Activated T-helper 17 cell treated with anti-CD3 and anti-CD28 coated beads, Interleukin-2, amount 50 U/mL, for 72 hours (primary cell): ENCODE data around the gene PNPLA7. TPM values are rescaled to one million over a fixed set of nuclear protein-coding genes. Genes with fewer than 3 reads are reported as not detected.
"Not testable (repeated sequence)": the region's sequence is repeated elsewhere in the genome, so short reads cannot be mapped to it uniquely, and the experiment has no call there.

ENCODE experiments used
- ATAC-seq: fragments of 150-1000 bp; cut with Tn5 transposase; replicated peaks from 2 replicates; pipeline ENCODE4 v1.10.0; 2021; ENCODE audit warnings: mild to moderate bottlenecking, moderate library complexity
- H3K27ac Mint-ChIP-seq: one replicate; pipeline ENCODE4 v1.8.0; 2022; ENCODE audit warnings: mixed read lengths
- H3K27me3 Mint-ChIP-seq: one replicate; pipeline ENCODE4 v1.8.0; 2022; ENCODE audit warnings: mixed read lengths
- H3K36me3 Mint-ChIP-seq: one replicate; pipeline ENCODE4 v1.8.0; 2022; ENCODE audit warnings: low read depth, mild to moderate bottlenecking, mixed read lengths
- H3K4me1 Mint-ChIP-seq: one replicate; pipeline ENCODE4 v1.8.0; 2022; ENCODE audit warnings: mixed read lengths
- H3K4me3 Mint-ChIP-seq: one replicate; pipeline ENCODE4 v1.8.0; 2022; ENCODE audit warnings: mild to moderate bottlenecking, mixed read lengths
- H3K9me3 Mint-ChIP-seq: one replicate; pipeline ENCODE4 v1.8.0; 2022; ENCODE audit warnings: mixed read lengths
- total RNA-seq, 2 donors: library from RNA; stranded (reverse); gene quantifications; one replicate each; pipeline ENCODE4 v1.2.3, GENCODE V29; 2022

The PNPLA7 gene
- total RNA-seq, 2 donors from 2014 or later = 2.9 to 5.1 TPM

DNA sequence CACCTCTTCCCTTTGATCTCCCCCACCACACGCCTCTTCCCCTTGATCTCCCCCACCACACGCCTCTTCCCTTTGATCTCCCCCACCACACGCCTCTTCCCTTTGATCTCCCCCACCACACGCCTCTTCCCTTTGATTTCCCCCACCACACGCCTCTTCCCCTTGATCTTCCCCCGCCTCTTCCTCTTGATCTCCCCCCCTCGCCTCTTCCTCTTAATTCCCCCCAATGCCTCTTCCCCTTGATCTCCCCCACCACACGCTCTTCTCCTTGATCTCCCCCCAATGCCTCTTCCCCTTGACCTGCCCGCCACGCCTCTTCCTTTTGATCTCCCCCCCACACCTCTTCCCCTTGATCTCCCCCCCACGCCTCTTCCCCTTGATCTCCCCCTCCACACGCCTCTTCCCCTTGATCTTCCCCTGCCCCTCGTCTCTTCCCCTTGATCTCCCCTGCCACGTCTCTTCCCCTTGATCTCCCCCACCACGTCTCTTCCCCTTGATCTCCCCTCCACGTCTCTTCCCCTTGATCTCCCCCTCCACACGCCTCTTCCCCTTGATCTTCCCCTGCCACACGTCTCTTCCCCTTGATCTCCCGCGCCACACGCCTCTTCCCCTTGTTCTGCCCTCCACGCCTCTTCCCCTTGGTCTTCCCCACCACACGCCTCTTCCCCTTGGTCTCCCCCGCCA lies 99.5 kb downstream of the PNPLA7 start:
- peak overlapping the region; percentile 43 for H3K27ac Mint-ChIP-seq
- ATAC-seq, H3K4me1 Mint-ChIP-seq, H3K9me3 Mint-ChIP-seq, H3K27me3 Mint-ChIP-seq, H3K36me3 Mint-ChIP-seq: not testable (repeated sequence)
- peak overlapping the region; percentile 10 for H3K4me3 Mint-ChIP-seq

DNA sequence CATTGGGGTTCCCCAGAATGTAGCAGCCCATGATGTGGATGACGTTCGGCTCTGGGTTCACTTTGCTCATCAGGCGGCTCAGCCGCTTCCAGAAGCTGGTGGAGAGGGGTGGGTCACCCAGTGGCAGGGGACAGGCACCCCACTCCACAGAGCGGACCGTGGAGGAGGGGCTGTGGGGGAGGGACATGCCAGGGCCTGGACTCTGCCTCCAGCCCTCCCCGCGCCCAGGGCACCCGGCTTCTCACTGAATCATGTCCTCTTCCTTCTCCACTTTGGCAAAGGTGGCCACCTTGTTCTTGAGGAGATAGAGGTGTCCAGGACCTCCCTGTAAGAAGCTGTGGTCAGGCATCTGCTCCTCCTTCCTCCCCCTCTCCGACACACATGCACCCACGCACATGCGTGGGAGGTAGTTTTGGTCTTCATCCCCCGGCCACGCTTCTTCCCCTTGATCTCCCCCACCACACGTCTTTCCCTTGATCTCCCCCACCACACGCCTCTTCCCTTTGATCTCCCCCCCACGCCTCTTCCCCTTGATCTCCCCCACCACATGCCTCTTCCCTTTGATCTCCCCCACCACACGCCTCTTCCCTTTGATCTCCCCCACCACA lies 100.2 kb downstream of the PNPLA7 start:
- no peak for ATAC-seq
- Mint-ChIP-seq H3K4me3 (no peak overlapping the region), H3K36me3 (no peaks in the 10 kb centered on the region), H3K9me3 (no peaks in the 10 kb centered on the region), H3K4me1 (peaks cover 9% of the 10 kb centered on the region), H3K27ac (no peak overlapping the region), H3K27me3 (no peaks in the 10 kb centered on the region)

DNA sequence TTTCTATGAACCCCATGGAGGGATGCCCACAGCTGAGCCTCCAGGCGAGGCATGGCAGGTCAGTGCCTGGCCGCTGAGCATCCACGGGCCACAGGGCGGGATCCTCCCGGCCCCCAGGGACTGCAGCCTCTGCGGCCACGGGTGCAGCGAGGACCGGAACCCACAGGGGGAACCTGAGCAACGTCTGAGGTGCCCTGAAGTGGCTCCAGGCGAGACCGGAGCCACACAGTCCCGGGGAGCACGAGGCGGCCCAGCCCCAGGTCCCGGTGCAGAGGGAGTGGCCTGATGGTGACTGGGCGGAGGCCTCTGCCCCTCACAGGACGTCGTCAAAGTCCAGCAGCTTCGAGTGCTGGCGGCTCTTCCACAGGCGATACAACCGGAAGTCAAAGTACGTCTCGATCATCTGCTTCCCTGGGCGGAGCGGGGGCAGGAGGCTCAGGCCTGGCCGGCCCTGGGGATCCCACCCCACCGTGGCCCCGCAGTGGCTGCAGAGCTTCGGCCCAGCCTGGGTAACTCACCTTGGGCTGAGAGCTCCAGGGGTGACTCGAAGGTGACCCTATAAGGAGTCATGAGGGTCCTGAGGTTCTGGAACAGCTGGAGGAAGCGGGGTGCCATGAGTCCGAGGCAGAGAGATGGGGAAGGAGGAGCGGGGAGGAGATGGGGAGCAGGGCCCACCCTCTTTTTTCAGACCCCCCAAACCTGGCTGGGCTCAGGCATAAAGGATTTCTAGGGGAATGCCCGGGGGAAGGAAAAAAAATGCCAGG lies 100.9 kb downstream of the PNPLA7 start:
- no peak for ATAC-seq
- Mint-ChIP-seq H3K27me3 (no peaks in the 10 kb centered on the region), H3K36me3 (no peaks in the 10 kb centered on the region), H3K4me1 (peaks cover 9% of the 10 kb centered on the region), H3K9me3 (no peaks in the 10 kb centered on the region), H3K27ac (no peak overlapping the region), H3K4me3 (no peak overlapping the region)

DNA sequence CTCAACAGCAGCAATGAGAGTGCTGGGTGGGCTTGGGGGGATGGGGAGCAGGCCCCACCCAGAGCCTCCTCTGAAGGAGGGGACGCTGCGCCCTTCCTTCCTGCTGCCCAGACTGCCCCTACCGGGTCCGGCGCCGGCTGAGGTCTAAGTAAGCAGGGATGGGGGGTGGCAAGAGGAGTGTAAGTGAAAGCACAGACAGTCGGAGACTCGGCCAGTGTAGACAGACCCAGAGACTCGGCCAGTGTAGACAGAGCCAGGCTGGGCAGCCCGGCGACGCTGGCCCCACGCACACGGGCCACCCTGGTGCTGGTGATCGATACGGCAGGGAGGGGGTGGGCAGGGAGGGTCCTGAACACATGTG lies 101.6 kb downstream of the PNPLA7 start:
- no peak overlapping the region for H3K27ac Mint-ChIP-seq
- H3K36me3 Mint-ChIP-seq = no peaks in the 10 kb centered on the region
- H3K4me3 Mint-ChIP-seq = no peak overlapping the region
- H3K9me3 Mint-ChIP-seq = no peaks in the 10 kb centered on the region
- peaks cover 2% of the 10 kb centered on the region for H3K27me3 Mint-ChIP-seq
- H3K4me1 Mint-ChIP-seq = peaks cover 9% of the 10 kb centered on the region
- ATAC-seq = no peak

DNA sequence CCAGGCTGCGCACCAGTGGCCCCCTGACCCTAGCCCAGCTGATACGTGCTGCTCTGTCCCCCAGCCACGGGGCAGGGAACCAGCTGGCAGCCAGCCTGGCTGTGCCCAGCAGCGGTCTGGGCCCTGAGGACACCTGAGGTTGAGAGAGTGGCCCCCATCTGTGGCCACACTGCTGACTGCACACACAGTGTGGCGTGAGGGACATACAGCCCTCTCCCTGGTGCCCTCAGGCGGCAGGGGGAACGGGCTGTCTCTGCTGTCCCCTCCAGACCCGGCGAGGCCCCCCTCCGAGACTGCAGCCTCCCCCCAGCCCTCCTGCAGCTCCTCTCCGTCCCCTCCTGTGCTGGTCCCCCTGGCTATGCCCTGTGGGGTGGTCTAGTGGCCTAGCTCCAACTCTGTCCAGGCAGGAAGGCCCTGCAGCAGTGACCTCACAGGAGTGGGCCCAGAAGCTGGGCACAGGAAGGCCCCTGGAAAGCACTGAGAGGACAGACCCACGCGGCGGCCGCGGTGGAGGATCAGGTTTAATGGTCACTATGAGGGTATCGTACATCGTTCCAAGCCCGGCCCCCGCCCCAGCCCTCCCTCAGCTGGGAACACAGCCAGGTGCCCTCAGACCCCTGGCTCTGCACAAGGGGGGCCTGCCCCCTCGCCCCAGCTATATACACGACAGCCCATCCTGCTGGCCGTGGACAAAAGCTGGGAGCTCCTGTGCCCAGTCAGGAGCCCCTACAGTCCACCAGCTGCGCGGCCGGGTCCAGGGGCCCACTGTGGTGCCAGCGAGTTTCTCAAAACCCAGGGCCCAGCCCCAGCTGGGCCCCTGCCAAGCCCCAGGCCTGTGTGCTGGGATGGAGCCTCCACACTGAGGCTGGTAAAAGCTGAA lies 102.2 kb downstream of the PNPLA7 start:
- H3K27me3 Mint-ChIP-seq = peaks cover 4% of the 10 kb centered on the region
- H3K36me3 Mint-ChIP-seq = no peaks in the 10 kb centered on the region
- H3K9me3 Mint-ChIP-seq = no peaks in the 10 kb centered on the region
- peaks cover 9% of the 10 kb centered on the region for H3K4me1 Mint-ChIP-seq
- no peak overlapping the region for H3K4me3 Mint-ChIP-seq
- H3K27ac Mint-ChIP-seq = no peak overlapping the region
- ATAC-seq = no peak

DNA sequence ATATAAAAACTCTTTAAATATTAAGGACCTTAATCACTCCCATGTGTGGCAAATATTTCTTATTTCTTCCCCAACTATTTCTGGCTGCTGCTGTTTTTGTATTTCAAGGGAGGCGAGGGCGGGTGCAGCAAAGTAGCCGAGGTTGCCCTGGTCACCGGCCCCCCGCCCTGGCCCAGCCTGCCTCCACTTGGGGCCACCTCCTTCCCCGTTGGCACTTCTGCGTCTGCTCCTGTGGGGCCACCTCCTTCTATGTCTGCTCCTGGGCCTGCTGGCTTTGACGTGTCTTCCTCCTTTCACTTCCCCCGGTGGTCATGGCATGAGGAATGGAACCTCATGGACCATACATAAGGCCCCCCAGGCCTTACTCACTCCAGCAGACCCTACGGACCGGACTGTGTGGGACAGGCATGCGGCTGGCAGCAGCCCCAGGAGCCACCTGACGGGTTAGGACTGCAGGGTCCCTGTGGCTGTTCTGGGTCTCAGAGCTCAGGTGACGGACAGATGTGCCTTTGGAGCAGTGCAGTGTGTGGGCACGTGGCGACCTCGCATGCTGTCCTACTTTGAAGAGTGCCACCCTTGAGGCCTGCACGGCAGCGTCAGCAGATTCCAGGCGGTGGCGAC lies 103.2 kb downstream of the PNPLA7 start:
- Mint-ChIP-seq H3K4me1 (peaks cover 11% of the 10 kb centered on the region), H3K36me3 (no peaks in the 10 kb centered on the region), H3K27me3 (peaks cover 5% of the 10 kb centered on the region), H3K9me3 (no peaks in the 10 kb centered on the region), H3K27ac (no peak overlapping the region), H3K4me3 (no peak overlapping the region)
- ATAC-seq = no peak

DNA sequence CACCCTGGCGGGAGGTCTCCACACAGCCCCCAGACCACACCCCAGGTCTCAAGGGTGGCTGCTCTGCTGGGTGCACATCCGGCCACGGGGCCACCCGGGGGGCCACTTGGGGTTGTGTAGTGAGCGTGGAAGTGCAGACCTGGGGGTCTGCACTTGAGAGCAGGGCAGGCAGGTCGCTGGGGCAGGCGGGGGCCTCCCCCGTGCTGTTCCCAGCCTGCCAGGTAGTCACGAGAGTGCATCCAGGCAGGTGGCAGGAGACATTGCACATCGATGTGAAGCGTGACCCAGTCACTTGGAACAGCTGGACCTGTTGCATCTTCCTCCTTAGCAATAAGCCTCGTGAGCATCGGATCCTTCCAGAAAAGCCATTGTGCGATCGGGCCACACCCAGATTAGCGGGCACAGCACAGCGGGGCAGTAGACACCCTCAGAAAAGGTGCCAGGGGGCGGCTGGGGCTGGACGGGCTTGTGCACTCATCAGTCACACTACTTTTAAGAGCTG lies 104.2 kb downstream of the PNPLA7 start:
- Mint-ChIP-seq H3K9me3 (no peaks in the 10 kb centered on the region), H3K27me3 (peaks cover 8% of the 10 kb centered on the region), H3K4me3 (no peak overlapping the region), H3K27ac (no peak overlapping the region), H3K4me1 (peaks cover 14% of the 10 kb centered on the region), H3K36me3 (no peaks in the 10 kb centered on the region)
- no peak for ATAC-seq

DNA sequence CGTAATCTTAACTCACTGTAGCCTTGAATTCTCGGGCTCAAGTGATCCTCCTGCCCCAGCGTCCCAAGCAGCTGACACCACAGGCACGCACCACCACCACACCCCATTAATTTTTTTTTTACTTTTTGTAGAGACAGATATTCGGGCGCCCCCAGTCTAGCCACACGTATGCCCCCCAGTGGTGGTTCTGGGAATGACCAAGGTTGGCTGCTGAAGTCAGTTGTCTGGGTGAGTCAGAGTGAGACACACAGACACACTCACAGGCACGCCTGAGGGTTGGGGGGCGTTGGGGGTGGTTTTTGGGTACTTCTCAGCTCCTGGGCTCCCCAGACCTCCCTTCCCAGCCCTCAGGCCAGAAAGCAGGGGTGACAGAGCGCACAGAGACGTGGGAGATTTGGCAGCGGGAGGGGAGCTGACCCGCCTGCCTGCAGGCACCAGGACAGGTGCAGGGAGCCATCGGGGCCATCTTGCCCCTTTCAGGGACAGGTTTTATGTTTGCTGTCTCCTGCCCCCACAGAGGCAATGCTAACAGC lies 104.9 kb downstream of the PNPLA7 start:
- H3K27ac Mint-ChIP-seq = peak overlapping the region; percentile 17
- no peak overlapping the region for H3K4me3 Mint-ChIP-seq
- peaks cover 14% of the 10 kb centered on the region for H3K4me1 Mint-ChIP-seq
- H3K36me3 Mint-ChIP-seq = no peaks in the 10 kb centered on the region
- no peaks in the 10 kb centered on the region for H3K9me3 Mint-ChIP-seq
- peak; percentile 89 for ATAC-seq
- peaks cover 8% of the 10 kb centered on the region for H3K27me3 Mint-ChIP-seq

DNA sequence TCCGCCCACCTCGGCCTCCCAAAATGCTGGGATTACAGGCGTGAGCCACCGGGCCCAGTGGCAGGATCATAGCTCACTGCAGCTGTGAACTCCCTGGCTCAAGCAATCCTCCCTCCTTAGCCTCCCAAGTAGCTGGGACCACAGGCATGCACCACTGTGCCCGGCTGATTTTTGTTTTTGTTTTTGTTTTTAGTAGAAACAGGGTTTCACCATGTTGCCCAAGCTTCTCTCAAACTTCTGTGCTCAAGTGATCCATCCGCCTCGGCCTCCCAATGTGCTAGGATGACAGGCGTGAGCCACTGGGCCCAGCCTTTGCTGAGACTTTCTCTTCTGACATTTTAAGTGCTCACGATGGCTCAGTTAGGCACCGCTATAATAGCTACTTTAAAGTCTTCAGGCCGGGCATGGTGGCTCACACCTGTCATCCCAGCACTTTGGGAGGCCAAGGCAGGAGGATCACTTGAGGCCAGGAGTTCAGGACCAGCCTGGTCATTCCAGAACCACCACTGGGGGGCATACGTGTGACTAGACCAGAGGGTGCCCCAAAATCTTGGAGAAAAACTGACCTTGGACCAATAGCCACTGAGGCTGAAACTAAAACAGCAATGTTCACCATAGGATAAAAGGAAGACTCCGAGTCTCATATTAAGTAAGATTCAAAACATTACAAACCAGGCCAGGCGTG lies 106.0 kb downstream of the PNPLA7 start:
- Mint-ChIP-seq H3K27me3 (peaks cover 12% of the 10 kb centered on the region), H3K36me3 (no peaks in the 10 kb centered on the region), H3K27ac (no peak overlapping the region), H3K4me1 (peaks cover 14% of the 10 kb centered on the region), H3K9me3 (no peaks in the 10 kb centered on the region), H3K4me3 (no peak overlapping the region)
- ATAC-seq = no peak

DNA sequence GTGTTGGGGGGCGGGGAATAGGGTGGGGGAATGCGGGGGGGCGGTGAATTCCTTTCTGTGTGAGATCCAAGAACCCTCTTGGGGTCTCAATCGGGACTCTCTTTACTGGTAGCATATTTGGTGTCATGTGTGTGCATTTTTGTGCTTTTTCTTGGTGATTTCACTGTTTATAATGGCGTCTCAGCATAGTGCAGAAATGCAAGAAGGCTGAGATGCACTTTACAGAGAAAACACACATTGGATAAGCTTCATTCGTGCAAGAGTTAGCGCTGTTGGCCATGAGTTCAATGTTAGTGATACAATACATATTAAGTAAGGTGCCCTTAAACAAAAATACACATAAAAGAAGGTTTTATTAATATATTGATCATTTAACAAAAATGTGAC lies 108.3 kb downstream of the PNPLA7 start:
- H3K36me3 Mint-ChIP-seq = no peaks in the 10 kb centered on the region
- no peak for ATAC-seq
- no peaks in the 10 kb centered on the region for H3K9me3 Mint-ChIP-seq
- no peak overlapping the region for H3K27ac Mint-ChIP-seq
- peaks cover 11% of the 10 kb centered on the region for H3K4me1 Mint-ChIP-seq
- H3K4me3 Mint-ChIP-seq = peak overlapping the region; percentile 54
- H3K27me3 Mint-ChIP-seq = peaks cover 12% of the 10 kb centered on the region

DNA sequence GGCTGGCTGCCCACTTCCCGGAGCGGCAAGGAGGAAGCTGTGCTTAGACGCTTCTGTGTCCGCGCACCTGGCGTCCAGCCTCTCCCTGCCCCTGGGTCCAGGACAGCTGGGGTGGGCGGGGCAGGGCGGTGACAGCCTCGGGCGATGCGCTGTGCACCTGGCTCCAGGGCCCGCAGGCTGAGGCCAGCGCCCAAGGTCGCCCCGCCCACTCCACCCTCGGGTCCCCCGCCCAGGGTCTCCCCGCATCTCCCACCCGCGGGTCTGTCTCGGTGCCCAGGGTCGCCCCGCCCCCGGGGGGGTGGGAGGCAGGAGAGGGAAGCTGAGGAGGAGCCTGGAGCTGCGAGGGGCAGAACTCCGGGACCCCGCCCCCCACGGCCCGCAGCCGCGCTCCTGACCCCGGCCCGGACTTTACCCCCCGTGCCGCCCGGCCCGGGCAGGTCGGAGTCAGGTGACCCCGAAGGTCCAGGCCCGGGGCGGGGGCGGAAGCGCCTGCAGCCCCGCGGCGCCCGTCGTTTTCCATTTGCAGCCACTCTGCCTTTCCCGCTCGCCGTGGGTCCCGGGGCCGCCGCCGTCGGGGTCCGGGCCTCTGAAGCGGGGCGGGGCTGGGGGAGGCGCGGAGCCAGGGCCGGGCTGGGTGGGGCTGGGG lies 108.8 kb downstream of the PNPLA7 start, which contains the start of gene ENTPD8:
TSS of gene ENTPD8 (minus strand) at position 69 of the 646 bp plus-strand sequence. CDS start 3,072 bp downstream, outside the sequence.
- ATAC-seq = peak; percentile 35

DNA sequence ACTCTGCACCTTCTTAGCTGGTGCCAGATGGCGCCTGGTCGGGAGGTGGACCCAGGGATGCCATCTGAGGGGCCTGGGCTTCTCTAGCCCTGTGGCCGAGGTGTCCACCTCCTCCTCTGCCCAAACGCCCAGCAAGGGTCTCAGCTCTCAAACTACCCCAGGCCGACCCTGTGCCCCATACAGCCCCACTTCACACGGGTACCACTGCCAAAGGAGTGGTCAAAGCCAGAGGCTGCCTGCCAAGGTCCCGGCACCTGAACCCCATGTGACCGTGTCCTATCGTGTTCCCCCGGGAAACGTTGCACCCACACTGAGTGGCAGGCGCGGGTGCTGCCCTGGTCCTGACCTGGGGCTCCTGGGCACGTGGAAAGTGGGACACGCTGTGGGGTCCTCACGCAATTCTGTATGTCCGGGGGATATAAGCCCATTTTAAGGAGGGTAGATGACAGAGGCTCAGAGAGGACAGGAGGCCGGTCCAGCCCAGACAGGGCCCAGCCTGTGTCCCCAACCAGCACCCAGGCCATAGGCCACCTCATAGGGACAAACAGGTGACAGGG lies 111.0 kb downstream of the PNPLA7 start:
- peaks cover 5% of the 10 kb centered on the region for H3K4me1 Mint-ChIP-seq
- H3K9me3 Mint-ChIP-seq = no peaks in the 10 kb centered on the region
- no peak for ATAC-seq
- peaks cover 12% of the 10 kb centered on the region for H3K27me3 Mint-ChIP-seq
- no peak overlapping the region for H3K4me3 Mint-ChIP-seq
- H3K27ac Mint-ChIP-seq = no peak overlapping the region
- H3K36me3 Mint-ChIP-seq = no peaks in the 10 kb centered on the region

More for the DNA sequence above, 108.8 kb downstream of the PNPLA7 start, which contains the start of gene ENTPD8:
- no peaks in the 10 kb centered on the region for H3K9me3 Mint-ChIP-seq
- no peak within 1 kb of the TSS for H3K27ac Mint-ChIP-seq
- no peaks in the 10 kb centered on the region for H3K36me3 Mint-ChIP-seq
- peaks cover 10% of the 10 kb centered on the region for H3K4me1 Mint-ChIP-seq
- H3K27me3 Mint-ChIP-seq = peaks cover 12% of the 10 kb centered on the region
- peak within 1 kb of the TSS; percentile 54 for H3K4me3 Mint-ChIP-seq
